ENCODE measurements around the gene FAM170B. TPM values are rescaled to one million over a fixed set of nuclear protein-coding genes. Genes with fewer than 3 reads are reported as not detected.

FAM170B gene
- total RNA-seq, 4 donors from 2014 or later = not detected

DNA sequence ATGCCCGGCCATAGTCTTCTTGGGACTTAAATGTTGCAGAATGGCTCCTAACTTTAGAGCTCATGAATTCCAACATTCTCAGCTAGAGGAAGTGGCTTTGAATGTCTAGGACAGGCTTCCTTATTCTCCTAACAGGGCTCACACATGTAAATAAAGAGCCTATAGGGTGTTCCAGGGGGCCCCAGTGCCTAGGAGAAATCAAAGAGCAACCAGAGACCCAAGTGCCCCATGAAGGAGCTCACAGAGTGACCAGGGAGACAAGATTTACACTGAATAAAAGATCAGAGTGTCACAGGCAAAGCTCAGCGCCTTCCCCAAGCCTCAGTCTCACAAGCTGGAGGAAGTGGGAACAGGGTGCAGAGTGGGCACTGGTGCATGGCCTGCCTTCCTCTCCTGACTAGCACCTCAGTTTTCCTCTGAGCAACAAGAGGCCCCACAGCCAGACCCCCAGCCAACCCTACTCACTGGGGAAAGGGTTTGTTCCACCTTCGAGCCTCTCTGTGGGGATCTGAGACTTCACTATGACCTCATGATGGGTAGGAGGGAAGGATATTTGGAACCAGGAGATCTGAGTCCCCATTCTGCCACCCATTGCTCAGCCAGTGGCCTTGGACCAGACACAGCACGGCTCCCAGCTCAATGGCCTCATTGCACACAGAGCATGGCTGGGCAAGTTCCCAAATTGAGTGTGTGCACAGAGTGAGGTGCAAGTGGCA lies 38.4 kb upstream of the FAM170B start:
- DNase-seq = no peak
- Histone ChIP-seq H3K27ac (no peak overlapping the region), H3K4me3 (replicated peaks in 1 of 3) (no peak overlapping the region), H3K9me3 (no peaks in the 10 kb centered on the region), H3K4me1 (peaks cover 0 to 5% of the 10 kb centered on the region in 2 donors), H3K27me3 (no peaks in the 10 kb centered on the region), H3K36me3 (no peaks in the 10 kb centered on the region)
- intact Hi-C loops (cut with DNase I) = no loop called here
- 89 to 91% methylated on average over 3 to 4 of the region's 4 CpGs for WGBS, 2 donors
- TF ChIP-seq, protein P1, sequence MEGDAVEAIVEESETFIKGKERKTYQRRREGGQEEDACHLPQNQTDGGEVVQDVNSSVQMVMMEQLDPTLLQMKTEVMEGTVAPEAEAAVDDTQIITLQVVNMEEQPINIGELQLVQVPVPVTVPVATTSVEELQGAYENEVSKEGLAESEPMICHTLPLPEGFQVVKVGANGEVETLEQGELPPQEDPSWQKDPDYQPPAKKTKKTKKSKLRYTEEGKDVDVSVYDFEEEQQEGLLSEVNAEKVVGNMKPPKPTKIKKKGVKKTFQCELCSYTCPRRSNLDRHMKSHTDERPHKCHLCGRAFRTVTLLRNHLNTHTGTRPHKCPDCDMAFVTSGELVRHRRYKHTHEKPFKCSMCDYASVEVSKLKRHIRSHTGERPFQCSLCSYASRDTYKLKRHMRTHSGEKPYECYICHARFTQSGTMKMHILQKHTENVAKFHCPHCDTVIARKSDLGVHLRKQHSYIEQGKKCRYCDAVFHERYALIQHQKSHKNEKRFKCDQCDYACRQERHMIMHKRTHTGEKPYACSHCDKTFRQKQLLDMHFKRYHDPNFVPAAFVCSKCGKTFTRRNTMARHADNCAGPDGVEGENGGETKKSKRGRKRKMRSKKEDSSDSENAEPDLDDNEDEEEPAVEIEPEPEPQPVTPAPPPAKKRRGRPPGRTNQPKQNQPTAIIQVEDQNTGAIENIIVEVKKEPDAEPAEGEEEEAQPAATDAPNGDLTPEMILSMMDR (IDR thresholded peaks at IDR 0.05) = no peak

DNA sequence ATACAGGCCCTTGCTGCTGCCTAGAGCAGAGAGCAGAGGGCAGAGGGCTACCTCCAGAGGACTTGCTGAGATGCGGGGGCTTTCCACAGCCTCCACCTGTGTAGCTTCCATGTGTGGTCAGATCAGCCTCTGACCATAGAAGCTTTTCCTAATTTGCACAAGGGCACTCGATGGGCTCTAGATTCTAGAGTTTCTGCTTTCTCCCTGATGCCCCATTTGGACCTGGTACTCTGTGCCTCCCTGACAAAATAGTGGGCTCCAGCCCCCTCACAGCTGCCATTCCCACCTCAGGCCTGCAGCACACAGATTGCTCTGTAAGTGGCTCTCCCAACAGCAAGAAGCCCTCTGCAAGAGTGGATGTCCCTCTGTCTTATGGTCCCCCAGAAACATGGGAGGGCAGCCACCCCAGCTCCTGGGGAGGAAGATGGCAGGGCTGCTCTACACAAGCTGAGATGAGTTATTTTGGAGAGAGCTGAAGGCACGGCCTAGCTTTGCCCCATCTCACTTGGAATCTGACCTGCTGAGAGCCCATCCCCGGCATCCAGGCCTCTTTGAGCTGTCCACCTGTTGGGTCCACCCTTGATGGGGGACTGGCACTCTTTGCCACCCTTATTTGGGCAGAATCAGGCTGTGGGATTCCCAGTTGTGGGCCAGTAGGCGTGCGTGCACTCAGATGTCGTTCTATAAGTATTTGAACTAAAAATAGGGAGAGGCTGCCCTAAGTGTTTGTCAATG lies 37.7 kb upstream of the FAM170B start:
- TF ChIP-seq POLR2A (IDR thresholded peaks at IDR 0.05) = no peak
- TF ChIP-seq, protein P1 (IDR thresholded peaks at IDR 0.05) = no peak
- no peak for DNase-seq
- Histone ChIP-seq H3K27ac (no peak overlapping the region), H3K4me3 (replicated peaks in 1 of 3) (no peak overlapping the region), H3K4me1 (no peaks in the 10 kb centered on the region), H3K9me3 (no peaks in the 10 kb centered on the region), H3K27me3 (no peaks in the 10 kb centered on the region), H3K36me3 (no peaks in the 10 kb centered on the region)
- intact Hi-C loops (cut with DNase I) = no loop called here
- 80 to 96% methylated on average over 3 to 6 of the region's 7 CpGs for WGBS, 2 donors

DNA sequence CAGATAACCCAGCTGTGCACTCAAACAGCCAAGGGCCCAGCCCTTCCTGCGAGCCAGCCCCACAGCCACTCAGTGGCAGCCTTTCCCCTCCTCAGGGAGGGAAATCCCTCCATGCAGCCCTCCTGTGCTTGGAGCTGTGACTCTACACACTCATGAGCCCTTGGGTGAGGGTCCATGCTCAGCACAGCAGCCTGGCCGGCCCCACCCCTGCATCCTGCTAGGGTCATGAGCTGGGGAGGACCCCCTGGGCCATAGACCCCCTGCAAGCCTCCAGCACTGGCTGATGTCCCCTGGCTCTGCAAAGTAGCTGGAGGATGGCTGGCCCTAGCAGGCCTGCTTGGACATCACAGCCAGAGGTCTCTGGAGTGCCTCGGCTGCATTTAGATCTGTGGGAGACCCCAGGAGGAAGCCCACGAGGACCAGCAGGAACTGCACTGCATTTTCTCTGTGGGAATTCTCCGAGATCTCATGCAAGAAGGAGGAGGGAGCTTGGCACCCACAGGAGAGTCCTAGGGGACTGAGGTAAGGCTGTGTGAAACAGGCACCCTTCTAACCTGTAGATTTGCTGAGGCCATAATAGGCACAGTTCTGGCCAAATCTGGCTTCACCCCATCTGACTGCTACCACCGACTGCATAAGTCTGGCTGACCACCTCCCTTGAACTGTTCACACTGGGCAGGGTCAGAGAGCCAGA lies 37.0 kb upstream of the FAM170B start:
- TF ChIP-seq, protein P1 (IDR thresholded peaks at IDR 0.05) = no peak
- no peak for TF ChIP-seq POLR2A (IDR thresholded peaks at IDR 0.05)
- intact Hi-C loops (cut with DNase I) = no loop called here
- Histone ChIP-seq H3K4me3 (replicated peaks in 1 of 3) (no peak overlapping the region), H3K36me3 (no peaks in the 10 kb centered on the region), H3K4me1 (no peaks in the 10 kb centered on the region), H3K9me3 (no peaks in the 10 kb centered on the region), H3K27me3 (no peaks in the 10 kb centered on the region), H3K27ac (no peak overlapping the region)
- DNase-seq = no peak
- WGBS, 2 donors = 68 to 85% methylated on average over 2 to 4 of the region's 6 CpGs

DNA sequence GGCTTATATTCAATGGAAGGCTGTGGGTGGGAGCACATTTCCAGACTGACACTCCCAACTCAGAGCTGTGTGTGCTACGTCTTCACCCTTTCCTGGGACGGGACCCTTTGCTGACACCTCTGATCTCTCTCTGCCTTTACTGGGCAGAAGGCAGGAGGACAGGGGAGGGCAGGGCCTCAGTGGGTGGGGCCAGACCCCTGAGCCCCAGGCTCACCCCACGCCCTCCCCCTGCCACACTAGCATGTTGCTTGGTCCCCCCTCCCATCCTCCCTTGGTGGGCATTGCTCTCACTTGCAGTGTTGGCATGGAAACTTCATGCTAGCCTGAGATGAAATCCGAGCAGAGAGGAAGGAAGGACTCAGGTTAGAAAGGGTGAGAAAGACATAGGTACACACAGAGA lies 36.0 kb upstream of the FAM170B start:
- H3K27me3 ChIP-seq = no peaks in the 10 kb centered on the region
- 86 to 88% methylated on average over 4 of the region's 4 CpGs for WGBS, 2 donors
- DNase-seq = no peak
- no peak overlapping the region for H3K27ac ChIP-seq
- TF ChIP-seq, protein P1 (IDR thresholded peaks at IDR 0.05) = no peak
- no peaks in the 10 kb centered on the region for H3K4me1 ChIP-seq
- no peaks in the 10 kb centered on the region for H3K9me3 ChIP-seq
- H3K36me3 ChIP-seq = no peaks in the 10 kb centered on the region
- intact Hi-C loops (cut with DNase I) = no loop called here
- no peak overlapping the region for H3K4me3 ChIP-seq (replicated peaks in 1 of 3)
